Parathyroid adenoma (tissue), 2 donors: ENCODE data around the gene R3HCC1L.

ENCODE experiments used
- H2AFZ ChIP-seq: fragments of 300-600 bp; sonication (generic); one replicate; pipeline ENCODE4 v1.7.0; 2017; ENCODE audit warnings: antibody characterized with exemption, mild to moderate bottlenecking
- H3K27ac ChIP-seq: fragments of 300-600 bp; sonication (generic); one replicate; pipeline ENCODE4 v1.7.0; 2017
- H3K27me3 ChIP-seq: fragments of 300-600 bp; sonication (generic); one replicate; pipeline ENCODE4 v1.7.0; 2017; ENCODE audit warnings: low read length; ENCODE audit not compliant: control insufficient read depth, insufficient read depth
- H3K36me3 ChIP-seq: fragments of 300-600 bp; sonication (generic); one replicate; pipeline ENCODE4 v1.7.0; 2017; ENCODE audit warnings: low read length; ENCODE audit not compliant: control insufficient read depth, insufficient read depth
- H3K4me1 ChIP-seq: fragments of 300-600 bp; sonication (generic); one replicate; pipeline ENCODE4 v1.7.0; 2017; ENCODE audit warnings: control low read depth
- H3K4me2 ChIP-seq: fragments of 300-600 bp; sonication (generic); one replicate; pipeline ENCODE4 v1.7.0; 2017; ENCODE audit warnings: low read length
- H3K4me3 ChIP-seq: fragments of 300-600 bp; sonication (generic); one replicate; pipeline ENCODE4 v1.7.0; 2017; ENCODE audit warnings: low read depth, low read length
- H3K79me2 ChIP-seq: fragments of 300-600 bp; sonication (generic); one replicate; pipeline ENCODE4 v1.7.0; 2017; ENCODE audit warnings: control low read depth
- H3K9ac ChIP-seq: fragments of 300-600 bp; sonication (generic); one replicate; pipeline ENCODE4 v1.7.0; 2017; ENCODE audit warnings: mild to moderate bottlenecking
- H3K9me3 ChIP-seq: fragments of 300-600 bp; sonication (generic); one replicate; pipeline ENCODE4 v1.7.0; 2017; ENCODE audit warnings: low read length; ENCODE audit not compliant: control insufficient read depth
- TF ChIP-seq, protein P1 (sequence below): fragments of 300-600 bp; sonication (generic); IDR thresholded peaks from one replicate; pipeline ENCODE4 v1.7.0; 2017; ENCODE audit warnings: antibody characterized with exemption, mild to moderate bottlenecking
- donor health status: primary hyperparathyroidism.

R3HCC1L gene

DNA sequence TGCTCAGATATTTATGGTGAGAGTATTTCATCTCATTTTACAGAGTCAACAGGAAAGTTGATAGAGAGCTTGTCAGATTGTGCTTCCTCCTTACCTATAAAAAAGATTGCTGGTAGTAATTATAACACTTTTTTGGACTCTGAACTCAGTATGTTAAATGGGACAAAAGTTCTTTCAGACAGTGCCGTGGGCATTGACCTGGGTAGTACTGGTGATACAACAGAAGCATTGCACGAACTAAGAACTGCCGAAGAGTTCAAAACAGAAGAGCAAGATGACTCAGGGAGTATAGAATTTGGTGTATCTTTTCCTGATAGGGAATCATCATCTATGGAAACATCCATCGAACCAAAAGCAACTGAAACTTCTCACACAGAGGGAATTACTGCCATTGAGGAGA lies 75.0 kb downstream of the R3HCC1L start:
- Histone ChIP-seq H3K27ac (no peak overlapping the region), H3K79me2 (peaks cover 7% of the 10 kb centered on the region), H3K4me3 (no peak overlapping the region), H2AFZ (no peak overlapping the region), H3K4me2 (no peak overlapping the region), H3K9me3 (no peaks in the 10 kb centered on the region), H3K27me3 (no peaks in the 10 kb centered on the region), H3K4me1 (peaks cover 2% of the 10 kb centered on the region), H3K9ac (no peak overlapping the region), H3K36me3 (no peaks in the 10 kb centered on the region)
- TF ChIP-seq, protein P1, sequence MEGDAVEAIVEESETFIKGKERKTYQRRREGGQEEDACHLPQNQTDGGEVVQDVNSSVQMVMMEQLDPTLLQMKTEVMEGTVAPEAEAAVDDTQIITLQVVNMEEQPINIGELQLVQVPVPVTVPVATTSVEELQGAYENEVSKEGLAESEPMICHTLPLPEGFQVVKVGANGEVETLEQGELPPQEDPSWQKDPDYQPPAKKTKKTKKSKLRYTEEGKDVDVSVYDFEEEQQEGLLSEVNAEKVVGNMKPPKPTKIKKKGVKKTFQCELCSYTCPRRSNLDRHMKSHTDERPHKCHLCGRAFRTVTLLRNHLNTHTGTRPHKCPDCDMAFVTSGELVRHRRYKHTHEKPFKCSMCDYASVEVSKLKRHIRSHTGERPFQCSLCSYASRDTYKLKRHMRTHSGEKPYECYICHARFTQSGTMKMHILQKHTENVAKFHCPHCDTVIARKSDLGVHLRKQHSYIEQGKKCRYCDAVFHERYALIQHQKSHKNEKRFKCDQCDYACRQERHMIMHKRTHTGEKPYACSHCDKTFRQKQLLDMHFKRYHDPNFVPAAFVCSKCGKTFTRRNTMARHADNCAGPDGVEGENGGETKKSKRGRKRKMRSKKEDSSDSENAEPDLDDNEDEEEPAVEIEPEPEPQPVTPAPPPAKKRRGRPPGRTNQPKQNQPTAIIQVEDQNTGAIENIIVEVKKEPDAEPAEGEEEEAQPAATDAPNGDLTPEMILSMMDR, result no peak

DNA sequence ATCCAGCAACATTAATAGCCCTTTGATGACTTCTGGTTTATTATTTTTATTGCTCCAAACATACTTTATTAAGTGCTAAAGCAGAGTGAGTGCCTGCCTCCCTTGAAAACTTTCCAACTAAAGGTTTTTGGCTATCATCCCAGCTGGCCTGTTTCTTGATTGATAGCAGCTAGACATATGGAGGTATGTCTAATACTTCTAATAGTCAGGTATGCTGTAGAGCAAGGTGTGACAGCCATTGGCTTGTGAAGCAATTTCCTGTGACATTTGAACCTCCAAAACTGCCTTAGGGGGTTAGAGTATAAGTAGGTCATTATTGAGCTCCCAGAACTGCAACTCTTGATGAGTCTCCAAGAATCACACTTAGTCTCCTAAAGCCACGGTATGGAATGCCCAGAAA lies 77.7 kb downstream of the R3HCC1L start:
- no peak overlapping the region for H3K4me3 ChIP-seq
- no peaks in the 10 kb centered on the region for H3K9me3 ChIP-seq
- no peak overlapping the region for H3K27ac ChIP-seq
- H3K4me2 ChIP-seq, result no peak overlapping the region
- H3K27me3 ChIP-seq, result no peaks in the 10 kb centered on the region
- H3K9ac ChIP-seq, result no peak overlapping the region
- no peaks in the 10 kb centered on the region for H3K36me3 ChIP-seq
- TF ChIP-seq, protein P1, result no peak
- H3K4me1 ChIP-seq, result peaks cover 2% of the 10 kb centered on the region
- H3K79me2 ChIP-seq, result peaks cover 7% of the 10 kb centered on the region
- H2AFZ ChIP-seq, result no peak overlapping the region

DNA sequence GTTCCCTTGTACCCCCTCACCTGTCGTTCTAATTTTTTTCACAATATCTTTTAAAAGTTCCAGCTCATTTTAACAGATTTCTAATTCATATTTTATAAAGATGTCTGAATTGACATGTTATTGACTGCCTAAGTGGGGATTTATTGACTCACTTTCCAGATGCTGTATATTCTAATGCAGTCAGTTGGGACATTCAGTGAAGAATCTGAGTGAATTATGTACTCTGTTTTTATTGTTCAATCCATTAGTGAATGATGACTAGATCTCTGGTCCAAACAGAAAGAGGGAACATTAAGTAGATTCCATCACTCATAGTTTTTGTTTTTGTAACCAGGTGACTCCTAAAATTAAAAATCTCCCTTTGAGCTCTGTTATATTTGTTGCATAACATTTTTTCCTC lies 79.3 kb downstream of the R3HCC1L start:
- H3K9ac ChIP-seq, result no peak overlapping the region
- H3K79me2 ChIP-seq, result peaks cover 7% of the 10 kb centered on the region
- peaks cover 2% of the 10 kb centered on the region for H3K4me1 ChIP-seq
- no peak overlapping the region for H2AFZ ChIP-seq
- TF ChIP-seq, protein P1, result no peak
- H3K9me3 ChIP-seq, result no peaks in the 10 kb centered on the region
- no peak overlapping the region for H3K27ac ChIP-seq
- no peaks in the 10 kb centered on the region for H3K36me3 ChIP-seq
- no peak overlapping the region for H3K4me3 ChIP-seq
- no peaks in the 10 kb centered on the region for H3K27me3 ChIP-seq
- H3K4me2 ChIP-seq, result no peak overlapping the region

DNA sequence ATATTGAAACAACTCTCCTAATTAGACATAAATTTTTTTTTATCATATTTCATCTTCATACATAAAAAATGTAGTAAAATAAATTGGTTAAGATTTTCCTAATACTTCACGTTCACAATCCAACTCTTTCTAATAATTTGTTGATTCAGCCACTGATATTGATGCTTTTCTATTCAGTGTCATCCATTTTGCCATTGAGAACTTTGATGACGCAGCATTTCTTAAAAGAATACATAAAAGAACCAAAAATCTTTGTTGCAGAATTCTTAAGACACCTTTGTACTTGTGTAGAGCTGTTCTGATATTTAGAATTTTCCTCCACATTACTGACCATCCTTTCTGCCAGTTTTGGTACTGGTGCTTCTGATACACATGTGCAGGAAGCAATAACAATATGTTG lies 80.9 kb downstream of the R3HCC1L start:
- no peak overlapping the region for H3K9ac ChIP-seq
- H3K36me3 ChIP-seq, result no peaks in the 10 kb centered on the region
- H3K4me3 ChIP-seq, result no peak overlapping the region
- no peak overlapping the region for H3K27ac ChIP-seq
- no peak overlapping the region for H3K4me2 ChIP-seq
- no peaks in the 10 kb centered on the region for H3K27me3 ChIP-seq
- H3K4me1 ChIP-seq, result peaks cover 2% of the 10 kb centered on the region
- TF ChIP-seq, protein P1, result no peak
- H2AFZ ChIP-seq, result no peak overlapping the region
- H3K79me2 ChIP-seq, result peaks cover 10% of the 10 kb centered on the region
- H3K9me3 ChIP-seq, result no peaks in the 10 kb centered on the region

DNA sequence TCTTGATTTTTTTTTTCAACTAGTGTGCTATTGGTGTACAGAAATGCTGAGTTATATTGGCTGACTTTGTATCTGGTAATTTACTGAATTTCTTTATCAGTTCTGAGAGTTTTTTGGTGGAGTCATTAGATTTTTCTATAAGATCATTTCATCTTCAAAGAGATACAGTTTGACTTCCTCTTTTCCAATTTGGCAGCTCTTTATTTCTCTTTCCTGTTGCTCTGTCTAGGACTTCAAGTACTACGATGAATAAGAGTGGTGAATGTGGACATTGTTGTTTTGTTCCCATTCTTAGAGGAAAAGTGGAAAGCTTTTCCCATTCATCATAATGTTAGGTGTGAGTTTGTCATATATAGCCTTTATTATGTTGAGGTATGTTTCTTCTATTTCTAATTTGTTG lies 83.3 kb downstream of the R3HCC1L start:
- no peak overlapping the region for H3K4me2 ChIP-seq
- H3K27me3 ChIP-seq, result no peaks in the 10 kb centered on the region
- TF ChIP-seq, protein P1, result no peak
- no peaks in the 10 kb centered on the region for H3K9me3 ChIP-seq
- H3K4me1 ChIP-seq, result no peaks in the 10 kb centered on the region
- H3K9ac ChIP-seq, result no peak overlapping the region
- no peaks in the 10 kb centered on the region for H3K36me3 ChIP-seq
- H3K27ac ChIP-seq, result no peak overlapping the region
- H3K79me2 ChIP-seq, result peaks cover 2% of the 10 kb centered on the region
- no peak overlapping the region for H2AFZ ChIP-seq
- no peak overlapping the region for H3K4me3 ChIP-seq
